HG02678 (cell line): ENCODE measurements around the gene C19orf25.

Experiments
- ATAC-seq: cut with Tn5 transposase; IDR thresholded peaks from one replicate; pipeline ENCODE4 v1.9.1; 2021; ENCODE audit warnings: mild to moderate bottlenecking, moderate library complexity; ENCODE audit not compliant: unreplicated experiment

Gene C19orf25

DNA sequence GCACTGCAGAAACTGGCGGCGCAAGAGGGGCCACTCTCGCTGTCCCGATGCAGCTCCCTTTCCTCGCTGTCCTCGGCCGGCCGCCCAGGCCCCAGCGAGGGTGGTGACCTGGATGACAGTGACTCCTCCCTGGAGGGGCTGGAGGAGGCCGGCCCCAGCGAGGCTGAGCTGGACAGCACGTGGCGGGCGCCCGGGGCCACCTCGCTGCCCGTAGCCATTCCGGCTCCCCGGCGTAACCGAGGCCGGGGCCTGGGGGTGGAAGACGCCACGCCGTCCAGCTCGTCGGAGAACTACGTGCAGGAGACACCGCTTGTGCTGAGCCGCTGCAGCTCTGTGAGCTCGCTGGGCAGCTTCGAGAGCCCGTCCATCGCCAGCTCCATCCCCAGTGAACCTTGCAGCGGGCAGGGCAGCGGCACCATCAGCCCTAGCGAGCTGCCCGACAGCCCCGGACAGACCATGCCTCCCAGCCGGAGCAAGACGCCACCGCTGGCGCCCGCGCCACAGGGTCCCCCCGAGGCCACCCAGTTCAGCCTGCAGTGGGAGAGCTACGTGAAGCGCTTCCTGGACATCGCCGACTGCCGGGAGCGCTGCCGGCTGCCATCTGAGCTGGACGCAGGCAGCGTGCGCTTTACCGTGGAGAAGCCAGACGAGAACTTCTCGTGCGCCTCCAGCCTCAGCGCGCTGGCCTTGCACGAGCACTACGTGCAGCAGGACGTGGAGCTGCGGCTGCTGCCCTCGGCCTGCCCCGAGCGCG is 12.4 kb downstream of the C19orf25 start:
- no peak for ATAC-seq

DNA sequence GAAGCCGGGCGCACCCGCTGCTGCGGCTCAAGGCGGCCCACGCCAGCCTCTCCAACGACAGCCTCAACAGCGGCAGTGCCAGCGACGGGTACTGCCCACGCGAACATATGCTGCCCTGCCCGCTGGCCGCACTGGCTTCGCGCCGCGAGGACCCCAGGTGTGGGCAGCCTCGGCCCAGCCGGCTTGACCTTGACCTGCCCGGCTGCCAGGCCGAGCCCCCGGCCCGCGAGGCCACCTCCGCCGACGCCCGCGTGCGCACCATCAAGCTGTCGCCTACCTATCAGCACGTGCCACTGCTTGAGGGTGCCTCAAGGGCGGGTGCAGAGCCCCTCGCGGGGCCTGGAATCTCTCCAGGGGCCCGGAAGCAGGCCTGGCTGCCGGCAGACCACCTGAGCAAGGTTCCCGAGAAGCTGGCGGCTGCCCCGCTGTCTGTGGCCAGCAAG is 13.0 kb downstream of the C19orf25 start:
- no peak for ATAC-seq

DNA sequence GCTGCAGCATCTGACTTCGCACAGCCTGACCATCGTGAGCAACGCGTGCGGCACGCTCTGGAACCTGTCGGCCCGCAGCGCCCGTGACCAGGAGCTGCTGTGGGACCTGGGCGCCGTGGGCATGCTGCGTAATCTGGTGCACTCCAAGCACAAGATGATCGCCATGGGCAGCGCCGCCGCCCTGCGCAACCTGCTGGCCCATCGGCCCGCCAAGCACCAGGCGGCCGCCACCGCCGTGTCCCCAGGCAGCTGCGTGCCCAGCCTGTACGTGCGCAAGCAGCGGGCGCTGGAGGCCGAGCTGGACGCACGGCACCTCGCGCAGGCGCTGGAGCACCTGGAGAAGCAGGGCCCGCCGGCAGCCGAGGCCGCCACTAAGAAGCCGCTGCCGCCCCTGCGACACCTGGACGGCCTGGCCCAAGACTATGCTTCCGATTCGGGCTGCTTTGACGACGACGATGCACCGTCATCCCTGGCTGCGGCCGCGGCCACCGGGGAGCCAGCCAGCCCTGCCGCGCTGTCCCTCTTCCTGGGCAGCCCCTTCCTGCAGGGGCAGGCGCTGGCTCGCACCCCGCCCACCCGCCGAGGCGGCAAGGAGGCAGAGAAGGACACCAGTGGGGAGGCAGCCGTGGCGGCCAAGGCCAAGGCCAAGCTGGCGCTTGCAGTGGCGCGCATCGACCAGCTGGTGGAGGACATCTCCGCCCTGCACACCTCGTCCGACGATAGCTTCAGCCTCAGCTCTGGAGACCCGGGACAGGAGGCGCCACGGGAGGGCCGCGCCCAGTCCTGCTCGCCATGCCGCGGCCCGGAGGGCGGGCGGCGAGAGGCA is 13.6 kb downstream of the C19orf25 start:
- no peak for ATAC-seq

DNA sequence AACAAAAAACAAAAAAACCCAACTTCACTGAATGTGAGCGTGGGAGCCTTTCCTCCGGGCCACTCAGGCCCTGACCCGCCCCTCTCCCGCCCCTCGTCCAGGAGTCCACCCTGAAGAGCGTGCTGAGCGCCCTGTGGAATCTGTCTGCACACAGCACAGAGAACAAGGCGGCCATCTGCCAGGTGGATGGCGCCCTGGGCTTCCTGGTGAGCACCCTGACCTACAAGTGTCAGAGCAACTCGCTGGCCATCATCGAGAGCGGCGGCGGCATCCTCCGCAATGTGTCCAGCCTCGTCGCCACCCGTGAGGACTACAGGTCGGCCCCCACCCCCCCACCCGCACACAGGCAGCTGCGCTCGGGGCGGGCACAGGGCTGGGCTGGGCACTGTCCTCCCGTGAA is 17.2 kb downstream of the C19orf25 start:
- no peak for ATAC-seq

DNA sequence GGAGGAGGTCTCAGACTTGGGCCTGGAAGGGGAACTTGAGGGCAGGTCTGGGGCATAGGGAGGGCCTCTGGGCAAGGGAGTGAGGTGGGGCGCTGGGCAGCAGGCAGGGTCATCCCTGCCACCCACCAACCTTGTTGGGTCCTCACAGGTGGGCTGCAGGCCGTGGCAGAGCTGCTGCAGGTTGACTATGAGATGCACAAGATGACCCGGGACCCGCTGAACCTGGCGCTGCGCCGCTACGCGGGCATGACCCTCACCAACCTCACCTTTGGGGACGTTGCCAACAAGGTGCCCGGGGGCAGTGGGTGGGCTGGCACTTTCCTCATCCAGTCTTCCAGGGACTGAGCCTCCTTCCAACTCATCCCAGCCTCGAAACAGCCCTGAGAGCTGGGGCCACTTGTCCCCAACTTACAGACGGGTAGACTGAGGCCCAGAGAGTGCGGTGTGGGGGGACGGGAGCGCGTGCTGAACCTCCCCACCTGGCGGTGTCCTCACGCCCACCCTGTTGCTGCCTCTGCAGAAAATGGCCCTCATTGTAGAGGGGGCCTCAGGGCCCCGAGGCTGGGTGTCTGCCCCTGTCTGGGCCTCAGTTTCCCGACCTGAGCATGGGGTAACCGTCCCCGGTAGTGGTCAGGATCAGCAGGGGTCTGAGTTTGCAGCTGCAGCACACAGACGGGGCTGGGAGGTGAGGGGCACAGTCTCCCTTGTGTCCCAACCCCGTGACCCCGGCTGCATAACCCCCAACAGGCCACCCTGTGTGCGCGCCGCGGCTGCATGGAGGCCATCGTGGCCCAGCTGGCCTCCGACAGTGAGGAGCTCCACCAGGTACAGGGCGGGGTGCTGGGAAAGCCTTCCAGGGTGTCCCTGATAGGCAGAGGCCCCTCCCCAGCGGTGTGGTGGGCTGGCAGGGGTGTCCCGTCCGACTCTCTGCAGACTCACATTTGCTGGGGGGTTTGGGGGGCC is 18.7 kb downstream of the C19orf25 start:
- no peak for ATAC-seq

DNA sequence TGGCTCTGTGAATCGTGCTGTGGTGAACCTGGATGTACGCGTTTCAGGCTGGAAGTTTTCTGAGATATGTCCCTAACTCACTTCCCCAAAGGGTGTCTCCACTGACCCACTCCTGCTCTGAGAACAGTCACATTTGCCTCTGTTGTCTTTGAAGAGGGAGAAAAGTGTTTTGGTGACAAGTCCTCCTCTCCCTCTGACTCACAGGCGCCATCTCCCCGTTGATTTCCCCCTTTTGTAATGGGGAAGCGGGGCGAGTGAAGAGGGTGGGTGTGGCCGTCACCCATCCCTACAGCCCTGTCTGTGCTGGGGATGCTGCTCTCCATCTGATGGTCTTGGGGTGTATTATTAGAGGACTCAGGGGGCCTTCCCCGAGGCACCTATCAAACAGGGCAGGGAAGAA is 19.5 kb downstream of the C19orf25 start:
- ATAC-seq: no peak

DNA sequence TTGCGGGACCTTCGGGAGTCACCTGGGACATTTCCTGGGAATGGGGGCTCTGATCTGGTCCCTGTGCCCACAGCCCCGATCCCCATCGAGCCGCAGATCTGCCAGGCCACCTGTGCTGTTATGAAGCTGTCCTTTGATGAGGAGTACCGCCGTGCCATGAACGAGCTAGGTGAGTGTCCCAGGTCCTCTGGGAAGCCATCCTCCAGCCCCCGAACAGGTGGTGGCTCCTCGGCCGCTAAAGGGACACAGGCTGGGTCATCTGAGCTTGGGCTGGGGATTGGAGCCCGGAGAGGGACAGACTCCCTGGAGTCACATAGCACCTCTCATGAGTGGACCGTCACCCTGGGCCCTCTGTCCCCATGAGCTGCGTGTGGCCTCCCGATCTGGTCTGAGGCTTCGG is 21.1 kb downstream of the C19orf25 start:
- ATAC-seq: no peak

DNA sequence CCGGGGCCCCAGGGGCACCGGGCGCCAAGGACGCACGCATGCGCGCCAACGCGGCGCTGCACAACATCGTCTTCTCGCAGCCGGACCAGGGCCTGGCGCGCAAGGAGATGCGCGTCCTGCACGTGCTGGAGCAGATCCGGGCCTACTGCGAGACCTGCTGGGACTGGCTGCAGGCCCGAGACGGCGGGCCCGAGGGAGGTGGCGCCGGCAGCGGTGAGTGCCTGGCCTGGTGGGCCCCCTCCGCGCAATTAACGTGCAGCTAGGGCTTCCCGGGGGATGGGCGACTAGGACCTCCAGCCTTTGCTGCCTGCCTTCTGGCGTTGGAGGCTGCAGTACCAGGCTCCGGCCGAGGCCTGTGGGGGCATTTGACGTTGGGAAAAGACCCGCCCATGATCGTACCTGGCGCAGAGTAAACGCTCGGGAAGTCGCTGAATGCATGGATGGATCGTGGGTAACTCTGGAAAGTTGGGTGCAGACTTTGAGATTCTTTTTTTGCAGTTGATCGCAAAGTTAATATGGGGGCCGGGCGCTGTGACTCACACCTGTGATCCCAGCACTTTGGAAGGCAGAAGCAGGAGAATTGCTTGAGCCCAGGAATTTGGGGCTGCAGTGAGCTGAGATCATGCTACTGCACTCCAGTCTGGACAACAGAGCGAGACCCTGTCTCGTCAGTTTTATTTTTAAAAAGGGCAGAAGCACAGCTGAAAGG is 21.8 kb downstream of the C19orf25 start:
- ATAC-seq: no peak

DNA sequence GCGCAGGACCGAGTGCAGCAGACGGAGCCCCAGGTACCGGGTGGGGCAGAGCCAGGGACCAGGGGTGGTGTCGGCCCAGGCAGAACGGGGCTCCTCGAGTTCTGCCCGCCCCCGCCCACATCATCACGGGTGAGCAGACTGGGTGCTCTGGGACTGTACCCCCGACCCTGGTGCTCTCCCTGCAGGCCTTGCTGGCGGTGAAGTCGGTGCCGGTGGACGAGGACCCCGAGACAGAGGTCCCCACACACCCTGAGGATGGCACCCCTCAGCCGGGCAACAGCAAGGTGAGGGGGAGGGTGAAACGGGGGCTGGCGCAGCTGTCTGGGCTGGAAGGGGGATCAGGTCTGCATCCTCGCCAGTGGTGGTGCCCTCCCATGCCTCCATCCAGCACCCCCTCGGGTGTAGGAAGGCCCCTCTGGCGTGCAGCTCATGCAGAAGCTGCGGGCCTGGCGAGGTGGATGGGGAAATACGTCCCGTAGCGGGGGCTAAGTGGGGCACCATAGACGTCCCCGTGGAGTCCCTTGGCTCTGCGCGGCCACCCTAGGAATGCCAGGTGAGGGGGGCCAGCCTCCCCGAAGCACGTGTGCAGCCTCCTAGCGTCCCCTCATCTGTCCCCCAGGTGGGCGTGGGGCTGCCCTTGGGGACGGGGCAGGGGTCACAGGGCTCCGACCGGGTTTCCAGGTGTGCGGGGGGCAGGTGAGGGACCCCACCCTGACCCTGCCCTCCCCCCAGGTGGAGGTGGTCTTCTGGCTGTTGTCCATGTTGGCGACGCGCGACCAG is 22.7 kb downstream of the C19orf25 start:
- ATAC-seq: no peak

DNA sequence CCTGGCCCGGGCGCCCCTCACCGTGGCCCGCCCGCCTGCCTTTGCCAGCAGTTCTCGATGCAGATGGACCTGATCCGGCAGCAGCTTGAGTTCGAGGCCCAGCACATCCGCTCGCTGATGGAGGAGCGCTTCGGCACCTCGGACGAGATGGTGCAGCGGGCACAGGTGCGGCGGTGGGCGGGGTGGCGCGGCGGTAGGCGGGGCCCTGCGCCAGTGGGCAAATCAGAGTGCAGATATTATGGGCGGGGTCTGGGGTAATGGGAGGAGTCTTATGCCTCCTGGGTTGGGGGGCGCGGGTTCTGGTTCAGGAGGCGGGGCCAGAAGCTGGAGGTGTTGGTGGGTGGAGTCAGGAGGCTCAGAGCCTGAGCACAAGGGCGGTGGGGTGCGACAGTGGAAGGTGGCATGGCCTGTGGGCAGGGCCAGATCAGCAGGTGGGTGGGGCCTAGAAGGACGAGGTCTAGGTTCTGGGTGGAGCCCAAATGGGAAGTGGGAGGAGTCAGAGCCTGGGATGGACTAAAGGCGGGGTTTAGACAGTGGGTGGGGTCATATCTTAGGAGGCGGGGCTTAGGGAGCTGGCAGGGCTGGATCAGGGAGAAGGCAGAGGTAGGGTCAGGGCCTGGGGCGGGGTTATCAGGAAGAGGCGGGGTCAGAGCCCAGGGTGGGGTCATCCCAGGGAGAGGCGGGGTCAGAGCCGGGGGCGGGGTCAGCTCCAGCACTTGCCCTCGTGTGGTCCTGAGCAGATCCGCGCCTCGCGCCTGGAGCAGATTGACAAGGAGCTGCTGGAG is 23.5 kb downstream of the C19orf25 start:
- ATAC-seq: no peak

DNA sequence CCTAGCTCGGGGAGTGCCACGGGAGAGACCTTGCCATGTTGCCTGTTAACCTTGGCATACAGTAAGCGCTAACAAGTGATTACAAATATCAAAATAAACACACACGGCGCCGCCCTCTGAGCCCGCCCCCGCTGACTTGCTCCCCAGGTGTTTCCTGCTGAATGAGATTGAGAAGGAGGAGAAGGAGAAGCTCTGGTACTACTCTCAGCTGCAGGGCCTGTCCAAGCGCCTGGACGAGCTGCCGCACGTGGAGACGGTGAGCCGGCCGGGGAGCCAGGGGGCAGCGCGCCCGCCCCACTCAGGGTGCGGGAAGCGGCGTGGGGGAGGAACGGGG is 24.0 kb downstream of the C19orf25 start:
- ATAC-seq: no peak

DNA sequence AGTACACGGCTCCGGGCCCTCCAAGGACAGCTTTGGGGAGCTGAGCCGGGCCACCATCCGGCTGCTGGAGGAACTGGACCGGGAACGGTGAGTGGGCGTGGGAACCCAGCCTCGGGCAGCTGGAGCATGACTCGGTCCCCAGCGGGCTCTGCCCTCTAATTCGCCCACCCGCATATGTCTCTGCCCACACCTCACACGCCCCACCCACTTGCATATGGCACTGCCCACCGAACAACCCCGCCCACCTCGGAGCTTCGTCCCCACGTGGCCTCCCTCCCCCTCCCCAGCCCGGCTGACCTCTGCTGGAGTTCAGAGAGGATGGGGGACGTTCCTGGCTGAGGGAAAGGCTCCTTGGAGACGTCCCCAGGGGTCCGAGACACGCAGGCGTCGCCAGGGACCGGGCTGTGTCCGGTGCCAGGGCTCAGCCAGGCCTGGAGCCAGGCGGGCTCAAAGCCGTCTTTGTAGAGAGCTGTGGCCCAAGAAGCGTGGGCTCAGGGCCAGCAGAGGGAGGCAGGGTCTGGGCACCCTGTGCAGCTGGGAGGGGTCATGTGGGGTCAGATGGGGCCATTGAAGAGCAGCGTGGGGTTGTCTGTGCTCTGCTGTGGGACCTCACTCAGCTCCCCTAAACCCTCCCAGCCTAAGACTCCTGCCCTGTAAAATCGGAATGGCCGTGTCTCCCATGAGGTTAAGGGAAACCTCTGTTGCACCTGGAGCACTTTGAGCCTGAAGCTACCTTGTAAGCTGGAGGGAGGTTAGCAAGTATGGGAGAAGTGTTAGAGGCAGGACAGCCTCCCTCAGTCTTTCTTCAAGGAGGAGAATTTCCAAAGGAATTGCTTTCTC is 25.3 kb downstream of the C19orf25 start:
- ATAC-seq: no peak

DNA sequence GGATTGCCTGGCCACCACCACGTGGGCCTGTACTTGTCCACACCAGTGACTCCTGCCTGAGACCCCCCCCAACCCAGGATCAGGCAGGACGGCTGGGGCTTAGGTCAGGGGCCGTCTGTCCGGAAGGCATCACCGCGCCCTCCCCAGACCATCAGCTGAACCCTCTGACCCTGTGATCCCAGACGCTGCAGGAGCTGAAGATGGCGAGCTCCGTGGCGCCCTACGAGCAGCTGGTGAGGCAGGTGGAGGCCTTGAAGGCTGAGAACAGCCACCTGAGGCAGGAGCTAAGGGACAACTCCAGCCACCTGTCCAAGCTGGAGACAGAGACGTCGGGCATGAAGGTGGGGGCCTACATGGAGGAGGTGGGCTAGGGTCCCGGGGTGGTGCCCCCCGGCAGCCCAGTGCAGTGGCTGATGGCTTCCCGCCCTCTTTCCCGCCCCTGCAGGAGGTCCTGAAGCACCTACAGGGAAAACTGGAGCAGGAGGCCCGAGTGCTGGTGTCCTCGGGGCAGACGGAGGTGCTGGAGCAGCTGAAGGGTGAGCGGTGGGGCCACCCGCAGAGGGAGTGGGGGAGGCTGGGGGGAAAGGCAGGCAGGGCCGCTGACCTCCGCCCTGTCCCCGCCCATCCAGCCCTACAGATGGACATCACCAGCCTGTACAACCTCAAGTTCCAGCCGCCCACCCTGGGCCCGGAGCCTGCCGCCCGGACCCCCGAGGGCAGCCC is 26.1 kb downstream of the C19orf25 start:
- ATAC-seq: no peak

DNA sequence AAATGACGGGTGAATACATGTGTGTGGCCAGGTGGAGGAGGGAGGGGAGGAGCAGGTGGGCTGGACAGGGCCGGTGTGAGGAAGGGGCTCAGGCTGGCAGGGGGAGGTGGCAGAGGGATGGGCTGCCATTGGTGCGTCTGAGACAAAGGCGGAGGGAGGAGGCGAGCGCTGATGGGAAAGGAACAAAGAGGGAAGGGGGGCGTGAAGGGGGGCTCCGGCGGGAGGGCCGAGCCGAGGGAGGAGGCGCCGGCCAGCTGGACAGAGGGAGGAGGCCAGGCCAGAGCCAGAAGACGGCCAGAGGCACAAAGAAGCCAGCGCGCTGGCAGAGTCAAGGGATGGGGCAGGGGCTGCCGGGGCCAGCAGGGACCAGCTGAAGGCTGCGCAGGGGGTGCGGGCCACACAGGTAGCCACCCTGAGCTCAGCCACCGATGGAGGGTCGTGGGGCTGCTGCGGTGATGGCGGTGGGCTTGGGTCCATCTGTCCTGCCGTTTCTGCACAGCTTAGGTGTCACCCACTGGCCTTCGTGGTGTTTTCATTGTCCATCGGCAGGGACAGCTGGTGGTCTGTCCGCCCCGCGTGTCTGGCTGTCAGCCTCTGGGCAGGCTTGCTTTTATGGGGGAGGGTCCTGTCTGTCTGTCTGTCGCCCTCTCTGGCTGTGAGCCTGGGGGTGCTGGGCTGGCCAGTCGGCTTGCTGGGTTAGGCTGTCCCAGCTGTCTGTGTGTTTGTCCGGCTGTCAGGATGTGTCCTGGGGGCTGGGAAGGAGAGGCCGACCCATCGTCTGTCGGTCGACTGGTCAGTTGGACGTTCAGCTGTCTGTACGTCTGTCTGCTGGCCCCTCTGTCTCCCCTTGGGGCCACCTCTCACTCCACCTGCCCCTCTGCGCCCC is 26.9 kb downstream of the C19orf25 start:
- no peak for ATAC-seq

DNA sequence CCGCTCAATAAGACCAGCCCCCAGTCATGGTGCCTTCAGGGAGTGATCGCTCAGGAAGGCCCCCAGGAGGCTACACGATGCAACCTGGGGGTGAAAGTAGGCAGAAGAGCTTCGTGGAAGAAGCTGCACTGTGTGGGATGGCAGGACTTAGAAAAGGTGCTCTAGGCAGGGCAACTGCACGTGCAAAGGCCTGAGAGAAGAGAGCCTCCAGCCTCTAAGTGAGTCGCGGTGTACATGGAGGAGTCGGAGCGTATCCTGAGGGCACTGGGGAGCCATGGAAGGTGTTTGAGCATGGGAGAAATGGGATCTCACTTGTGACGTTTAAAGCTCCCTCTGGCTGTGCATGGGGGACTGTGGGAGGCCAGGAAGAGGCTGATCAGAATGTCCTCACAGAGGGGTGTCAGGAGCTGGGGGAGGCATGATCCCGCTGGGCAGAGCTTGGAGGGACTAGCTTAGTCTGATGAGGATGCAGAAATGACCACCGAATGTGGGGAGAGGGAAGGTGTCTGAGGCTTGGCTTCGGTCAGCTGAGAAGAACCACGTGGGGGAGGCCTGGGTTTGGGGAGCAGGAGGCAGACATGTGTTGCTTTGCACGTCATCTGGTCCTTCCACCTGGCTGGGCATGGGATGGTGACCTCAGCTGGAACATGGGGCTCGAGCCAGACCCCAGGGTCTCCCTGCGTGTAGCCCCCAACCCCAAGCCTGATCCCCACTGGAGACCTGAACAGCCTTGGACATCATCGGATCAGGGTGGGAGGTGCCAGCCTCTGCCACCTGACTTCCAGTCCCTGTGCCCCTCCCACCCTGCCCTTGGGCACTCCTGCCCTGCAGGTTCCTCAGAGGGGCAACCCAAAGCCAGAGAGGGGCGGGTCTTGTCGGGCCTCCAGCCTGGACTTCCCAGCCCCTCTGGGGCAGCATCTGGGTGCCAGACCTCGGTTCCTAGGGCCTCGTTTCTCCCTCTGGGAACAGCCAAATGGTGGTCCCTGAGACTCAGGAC is 28.0 kb downstream of the C19orf25 start:
- ATAC-seq: no peak
